AG04449 (cell line): ENCODE data around the gene BORA.

ENCODE experiments used
- CTCF ChIA-PET: fragments of 350-600 bp; formaldehyde crosslinking; extraction: SDS; loops from one replicate; lab custom pipeline; 2021; ENCODE audit warnings: antibody characterized with exemption; lab: Yijun Ruan, JAX
- POLR2A ChIA-PET: fragments of 400-600, 350-600 bp; formaldehyde crosslinking; extraction: SDS; loops from one replicate; lab custom pipeline; 2020; ENCODE audit warnings: antibody characterized with exemption, inconsistent platforms; lab: Yijun Ruan, JAX
- DNase-seq: peaks from one replicate; pipeline ENCODE4 v3.0.0-alpha.2; 2010; ENCODE audit warnings: low read depth, low spot score
- H3K4me3 ChIP-seq: 2 replicates; pipeline ENCODE4 v1.5.1; 2011; ENCODE audit warnings: low read depth, mild to moderate bottlenecking, control low read depth, low read length
- CTCF ChIP-seq: IDR thresholded peaks from one replicate; pipeline ENCODE4 v1.5.1; 2011; ENCODE audit warnings: mild to moderate bottlenecking, moderate library complexity, low read length, control low read depth, inconsistent platforms; ENCODE audit not compliant: insufficient read depth; ENCODE audit errors: missing control alignments

The BORA gene

GRCh38 chr13:72804301-72804700 lies 76.6 kb downstream of the BORA start:
- POLR2A ChIA-PET = no interaction called here
- no peak for TF ChIP-seq CTCF
- CTCF ChIA-PET = no interaction called here
- DNase-seq = no peak
- no peak overlapping the region for H3K4me3 ChIP-seq
